GM21528 (cell line): ENCODE data around the gene FBXL2.
"Not testable (repeated sequence)": the region's sequence is repeated elsewhere in the genome, so short reads cannot be mapped to it uniquely, and the experiment has no call there.

Experiments
- ATAC-seq: cut with Tn5 transposase; IDR thresholded peaks from one replicate; pipeline ENCODE4 v1.9.1; 2021; ENCODE audit warnings: mild to moderate bottlenecking, moderate library complexity; ENCODE audit not compliant: unreplicated experiment, low FRiP score

FBXL2 gene

GRCh38 chr3:33313331-33313730 lies 36.1 kb downstream of the FBXL2 start:
- ATAC-seq: no peak

GRCh38 chr3:33314993-33315392 lies 37.8 kb downstream of the FBXL2 start:
- no peak for ATAC-seq

- no peak for ATAC-seq
Measured at GRCh38 chr3:33315826-33316225, 38.6 kb downstream of the FBXL2 start.

GRCh38 chr3:33317963-33318709 lies 40.9 kb downstream of the FBXL2 start:
- ATAC-seq: no peak

GRCh38 chr3:33318710-33319380 lies 41.6 kb downstream of the FBXL2 start:
- ATAC-seq: no peak

GRCh38 chr3:33322412-33322811 lies 45.2 kb downstream of the FBXL2 start:
- no peak for ATAC-seq

GRCh38 chr3:33331414-33331813 lies 54.2 kb downstream of the FBXL2 start:
- no peak for ATAC-seq

- no peak for ATAC-seq
Measured at GRCh38 chr3:33334364-33334763, 57.1 kb downstream of the FBXL2 start.

- not testable (repeated sequence) for ATAC-seq
Measured at GRCh38 chr3:33338936-33339465, 61.8 kb downstream of the FBXL2 start.

GRCh38 chr3:33339758-33340157 lies 62.5 kb downstream of the FBXL2 start:
- no peak for ATAC-seq

GRCh38 chr3:33355611-33356010 lies 78.4 kb downstream of the FBXL2 start:
- no peak for ATAC-seq

GRCh38 chr3:33358172-33358781 lies 81.0 kb downstream of the FBXL2 start:
- no peak for ATAC-seq

GRCh38 chr3:33360136-33360825 lies 83.0 kb downstream of the FBXL2 start:
- no peak for ATAC-seq

- ATAC-seq: no peak
Measured at GRCh38 chr3:33363113-33363800, 86.0 kb downstream of the FBXL2 start.

- no peak for ATAC-seq
Measured at GRCh38 chr3:33364060-33364459, 86.8 kb downstream of the FBXL2 start.

GRCh38 chr3:33364531-33365128 lies 87.4 kb downstream of the FBXL2 start:
- no peak for ATAC-seq

- no peak for ATAC-seq
Measured at GRCh38 chr3:33372218-33373081, 95.2 kb downstream of the FBXL2 start.

- ATAC-seq: no peak
Measured at GRCh38 chr3:33373082-33373437, 95.8 kb downstream of the FBXL2 start.

- no peak for ATAC-seq
Measured at GRCh38 chr3:33377489-33377888, 100.2 kb downstream of the FBXL2 start.
